ENCODE data around the gene AKT2.

- TF ChIP-seq POLR2AphosphoS5 (IDR thresholded peaks at IDR 0.05; ENCODE audit: low read depth, low read length) (no peak), POLR2A (IDR thresholded peaks at IDR 0.05; ENCODE audit: low read depth, low read length) (no peak), TAF1 (IDR thresholded peaks at IDR 0.05; ENCODE audit: low read depth, low read length) (no peak), SPI1 (IDR thresholded peaks at IDR 0.05; ENCODE audit: low read depth, low read length) (no peak)
Measured at GRCh38 chr19:40224342-40225150, 60.6 kb downstream of the AKT2 start.
